PC-3 (cell line): ENCODE results near the gene DTNBP1.

Source experiments
- CTCF ChIP-seq: fragments of 300-600 bp; sonication (generic); conservative IDR thresholded peaks from 2 replicates; pipeline ENCODE4 v1.5.1; 2017; ENCODE audit warnings: antibody characterized with exemption, low read depth, mild to moderate bottlenecking, low read length
- EZH2 ChIP-seq: fragments of 300-600 bp; sonication (generic); IDR thresholded peaks from one replicate; pipeline ENCODE4 v1.6.1; 2017; ENCODE audit warnings: antibody characterized with exemption, mild to moderate bottlenecking, low read length; ENCODE audit not compliant: unreplicated experiment
- EZH2phosphoT487 ChIP-seq: fragments of 300-600 bp; sonication (generic); IDR thresholded peaks from 2 replicates; pipeline ENCODE4 v1.6.1; 2018; ENCODE audit warnings: mild to moderate bottlenecking, antibody characterized with exemption, low read length, borderline replicate concordance

- TF ChIP-seq CTCF (no peak), EZH2phosphoT487 (no peak), EZH2 (no peak)
Measured at GRCh38 chr6:15690510-15690909, 27.7 kb upstream of the DTNBP1 start.
